ENCODE data around the gene GALNT1. TPM values are rescaled to one million over a fixed set of nuclear protein-coding genes. Genes with fewer than 3 reads are reported as not detected.

Gene GALNT1
- total RNA-seq, result 264 and 270 TPM in 2 replicates
- long read RNA-seq, transcript GALNT1-201 (11 exons, 3,847 nt), result major isoform, 15 of 110 reads
- long read RNA-seq, partial matches to known transcripts, result 20 of 110 reads
- long read RNA-seq, other reads (novel, unspliced or antisense), result 75 of 110 reads

DNA sequence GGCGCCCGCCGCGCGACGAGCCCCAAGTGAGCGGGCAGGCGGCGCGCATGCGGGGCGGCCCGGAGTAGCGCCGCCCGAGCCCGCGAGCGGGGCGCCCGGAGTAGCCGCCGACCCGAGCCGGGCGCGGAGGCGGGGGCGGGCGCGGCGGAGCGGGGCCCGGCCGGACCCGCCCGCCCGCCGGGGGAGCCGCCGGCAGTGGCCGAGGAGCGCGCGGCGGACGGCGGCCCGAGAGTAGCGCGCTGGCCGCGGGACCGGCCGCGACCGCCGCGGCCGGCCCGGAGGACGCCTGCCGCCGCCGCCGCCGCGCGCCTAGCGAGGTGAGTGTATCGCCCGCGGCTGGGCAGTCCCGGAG lies at the start of gene GALNT1:
Gene GALNT1 (plus strand): TSS at position 195 of the 352 bp plus-strand sequence. CDS start 72,923 bp downstream, outside the sequence.
- Mint-ChIP-seq H3K27ac (ENCODE audit: unreplicated experiment) (peak within 1 kb of the TSS; percentile 89), H3K36me3 (ENCODE audit: unreplicated experiment) (peaks cover 17% of the 10 kb centered on the region), H3K27me3 (ENCODE audit: unreplicated experiment) (no peaks in the 10 kb centered on the region), H3K9me3 (ENCODE audit: unreplicated experiment) (peaks cover 15% of the 10 kb centered on the region), H3K4me1 (ENCODE audit: unreplicated experiment) (peaks cover 44% of the 10 kb centered on the region), H3K4me3 (ENCODE audit: unreplicated experiment) (peak within 1 kb of the TSS; percentile 79)
- no peak for DNase-seq (ENCODE audit: extremely low spot score, unreplicated experiment)
- TF ChIP-seq, protein P1, sequence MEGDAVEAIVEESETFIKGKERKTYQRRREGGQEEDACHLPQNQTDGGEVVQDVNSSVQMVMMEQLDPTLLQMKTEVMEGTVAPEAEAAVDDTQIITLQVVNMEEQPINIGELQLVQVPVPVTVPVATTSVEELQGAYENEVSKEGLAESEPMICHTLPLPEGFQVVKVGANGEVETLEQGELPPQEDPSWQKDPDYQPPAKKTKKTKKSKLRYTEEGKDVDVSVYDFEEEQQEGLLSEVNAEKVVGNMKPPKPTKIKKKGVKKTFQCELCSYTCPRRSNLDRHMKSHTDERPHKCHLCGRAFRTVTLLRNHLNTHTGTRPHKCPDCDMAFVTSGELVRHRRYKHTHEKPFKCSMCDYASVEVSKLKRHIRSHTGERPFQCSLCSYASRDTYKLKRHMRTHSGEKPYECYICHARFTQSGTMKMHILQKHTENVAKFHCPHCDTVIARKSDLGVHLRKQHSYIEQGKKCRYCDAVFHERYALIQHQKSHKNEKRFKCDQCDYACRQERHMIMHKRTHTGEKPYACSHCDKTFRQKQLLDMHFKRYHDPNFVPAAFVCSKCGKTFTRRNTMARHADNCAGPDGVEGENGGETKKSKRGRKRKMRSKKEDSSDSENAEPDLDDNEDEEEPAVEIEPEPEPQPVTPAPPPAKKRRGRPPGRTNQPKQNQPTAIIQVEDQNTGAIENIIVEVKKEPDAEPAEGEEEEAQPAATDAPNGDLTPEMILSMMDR (IDR thresholded peaks at IDR 0.05), result no peak

DNA sequence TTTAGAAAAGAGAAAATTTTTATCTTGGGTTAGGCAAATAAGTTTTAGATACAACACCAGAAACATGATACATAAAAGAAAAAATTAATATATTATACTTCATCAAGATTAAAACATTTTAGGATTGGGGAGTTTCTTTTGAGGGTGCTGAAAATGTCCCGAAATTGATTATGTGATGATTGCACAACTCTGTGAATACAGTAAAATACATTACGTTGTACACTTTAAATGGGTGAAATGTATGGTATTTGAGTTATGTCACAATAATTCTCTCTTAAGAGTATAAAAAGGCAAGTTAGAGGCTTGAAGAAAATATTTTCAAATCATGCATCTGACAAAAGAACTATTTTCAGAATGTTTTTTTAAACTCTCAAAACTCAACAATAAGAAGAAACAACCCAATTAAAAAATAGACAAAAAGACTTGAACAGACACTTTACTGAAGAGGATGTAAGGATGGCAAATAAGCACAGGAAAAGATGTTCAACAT lies 47.6 kb upstream of the GALNT1 start:
- Mint-ChIP-seq H3K36me3 (ENCODE audit: unreplicated experiment) (peaks cover 19% of the 10 kb centered on the region), H3K4me1 (ENCODE audit: unreplicated experiment) (peaks cover 19% of the 10 kb centered on the region), H3K27me3 (ENCODE audit: unreplicated experiment) (no peaks in the 10 kb centered on the region), H3K9me3 (ENCODE audit: unreplicated experiment) (peaks cover 32% of the 10 kb centered on the region), H3K27ac (ENCODE audit: unreplicated experiment) (peak overlapping the region; percentile 68), H3K4me3 (ENCODE audit: unreplicated experiment) (no peak overlapping the region)
- no peak for DNase-seq (ENCODE audit: extremely low spot score, unreplicated experiment)
- TF ChIP-seq, protein P1 (IDR thresholded peaks at IDR 0.05), result no peak

DNA sequence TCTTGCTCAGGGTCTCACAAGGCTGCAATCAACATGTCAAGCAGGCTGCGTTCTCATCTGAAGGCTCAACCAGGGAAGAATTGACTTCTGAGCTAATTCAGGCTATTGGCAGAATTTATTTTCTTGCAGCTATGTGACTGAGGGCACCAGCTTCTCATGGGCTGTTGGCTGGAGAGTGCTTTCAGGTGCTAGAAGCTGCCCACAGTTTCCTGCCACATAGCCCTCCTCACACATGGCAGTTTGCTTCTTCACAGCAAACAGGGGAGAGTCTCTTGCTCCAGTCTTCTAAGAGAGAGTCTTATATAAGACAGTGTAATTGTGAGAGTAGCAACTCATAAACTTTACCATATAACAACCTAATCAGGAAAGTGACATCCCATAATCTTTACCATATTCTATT lies 46.2 kb upstream of the GALNT1 start:
- H3K27ac Mint-ChIP-seq (ENCODE audit: unreplicated experiment), result no peak overlapping the region
- H3K27me3 Mint-ChIP-seq (ENCODE audit: unreplicated experiment), result no peaks in the 10 kb centered on the region
- TF ChIP-seq, protein P1 (IDR thresholded peaks at IDR 0.05), result no peak
- H3K9me3 Mint-ChIP-seq (ENCODE audit: unreplicated experiment), result peaks cover 29% of the 10 kb centered on the region
- DNase-seq (ENCODE audit: extremely low spot score, unreplicated experiment), result no peak
- peaks cover 19% of the 10 kb centered on the region for H3K4me1 Mint-ChIP-seq (ENCODE audit: unreplicated experiment)
- peaks cover 19% of the 10 kb centered on the region for H3K36me3 Mint-ChIP-seq (ENCODE audit: unreplicated experiment)
- no peak overlapping the region for H3K4me3 Mint-ChIP-seq (ENCODE audit: unreplicated experiment)

- no peak overlapping the region for H3K4me3 Mint-ChIP-seq (ENCODE audit: unreplicated experiment)
These were observed 39.2 kb upstream of the GALNT1 start for GRCh38 chr18:35542356-35542755.

DNA sequence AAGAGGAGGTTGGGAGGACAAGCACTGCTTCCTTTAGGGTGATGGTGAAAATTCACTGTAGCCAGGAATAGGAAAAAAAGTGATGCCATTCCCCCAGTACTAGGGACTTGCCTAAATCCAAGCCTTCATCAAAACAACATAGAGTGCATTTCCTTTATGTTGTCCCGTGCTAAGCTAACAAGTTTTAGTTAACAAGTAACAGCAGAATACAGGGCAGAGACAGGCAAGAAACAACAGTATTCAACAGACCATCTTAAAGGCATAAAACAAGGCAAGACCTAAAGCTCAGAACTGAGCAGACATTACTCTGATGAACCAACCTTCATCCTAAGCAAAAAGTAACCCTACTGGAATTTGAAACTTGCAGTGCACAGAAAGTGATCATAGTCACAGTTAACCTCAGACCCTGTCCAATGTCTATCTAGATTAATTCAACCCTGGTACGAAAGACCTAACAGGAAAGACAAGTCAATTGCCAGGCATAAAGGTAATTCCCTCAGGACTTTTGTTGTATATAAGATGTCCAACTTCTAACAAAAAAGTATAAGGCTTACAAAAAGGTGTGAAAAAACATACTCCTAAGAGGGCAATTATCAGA lies 34.4 kb upstream of the GALNT1 start:
- no peak overlapping the region for H3K27ac Mint-ChIP-seq (ENCODE audit: unreplicated experiment)

More at GRCh38 chr18:35542356-35542755, 39.2 kb upstream of the GALNT1 start:
- Mint-ChIP-seq H3K27me3 (ENCODE audit: unreplicated experiment) (no peaks in the 10 kb centered on the region), H3K4me1 (ENCODE audit: unreplicated experiment) (no peaks in the 10 kb centered on the region), H3K36me3 (ENCODE audit: unreplicated experiment) (no peaks in the 10 kb centered on the region), H3K27ac (ENCODE audit: unreplicated experiment) (no peak overlapping the region), H3K9me3 (ENCODE audit: unreplicated experiment) (peaks cover 22% of the 10 kb centered on the region)
- TF ChIP-seq, protein P1 (IDR thresholded peaks at IDR 0.05), result no peak
- no peak for DNase-seq (ENCODE audit: extremely low spot score, unreplicated experiment)

More for the DNA sequence above, 34.4 kb upstream of the GALNT1 start:
- Mint-ChIP-seq H3K27me3 (ENCODE audit: unreplicated experiment) (no peaks in the 10 kb centered on the region), H3K4me3 (ENCODE audit: unreplicated experiment) (no peak overlapping the region), H3K4me1 (ENCODE audit: unreplicated experiment) (no peaks in the 10 kb centered on the region), H3K36me3 (ENCODE audit: unreplicated experiment) (no peaks in the 10 kb centered on the region), H3K9me3 (ENCODE audit: unreplicated experiment) (peaks cover 20% of the 10 kb centered on the region)
- TF ChIP-seq, protein P1 (IDR thresholded peaks at IDR 0.05), result no peak
- DNase-seq (ENCODE audit: extremely low spot score, unreplicated experiment), result no peak
